CD4-positive, alpha-beta T cell treated with Interleukin-17A for 1 hour (primary cell): Measurements from ENCODE around the gene VIT.
"Not testable (repeated sequence)": the region's sequence is repeated elsewhere in the genome, so short reads cannot be mapped to it uniquely, and the experiment has no call there.

ENCODE experiments used
- DNase-seq: peaks from one replicate; pipeline ENCODE4 v3.0.0-alpha.2; 2020

Gene VIT

GRCh38 chr2:36808386-36809068 lies 112.0 kb downstream of the VIT start:
- no peak for DNase-seq

GRCh38 chr2:36809069-36809445 lies 112.5 kb downstream of the VIT start:
- no peak for DNase-seq

GRCh38 chr2:36811071-36811470 lies 114.6 kb downstream of the VIT start:
- no peak for DNase-seq

GRCh38 chr2:36812196-36812595 lies 115.7 kb downstream of the VIT start:
- no peak for DNase-seq

GRCh38 chr2:36818542-36818941 lies 122.0 kb downstream of the VIT start:
- no peak for DNase-seq

GRCh38 chr2:36819095-36819711 lies 122.7 kb downstream of the VIT start:
- DNase-seq, result no peak

- DNase-seq, result no peak
Observed at GRCh38 chr2:36820942-36821605, 124.6 kb downstream of the VIT start.

- no peak for DNase-seq
Observed at GRCh38 chr2:36823862-36824261, 127.4 kb downstream of the VIT start.

GRCh38 chr2:36824273-36824672 lies 127.8 kb downstream of the VIT start:
- no peak for DNase-seq

- DNase-seq, result not testable (repeated sequence)
Observed at GRCh38 chr2:36824683-36825082, 128.2 kb downstream of the VIT start.

GRCh38 chr2:36831185-36831584 lies 134.7 kb downstream of the VIT start:
- no peak for DNase-seq

GRCh38 chr2:36834203-36834602 lies 137.7 kb downstream of the VIT start:
- no peak for DNase-seq

GRCh38 chr2:36834731-36835524 lies 138.4 kb downstream of the VIT start:
- DNase-seq, result peak; percentile 25

GRCh38 chr2:36839976-36840617 lies 143.6 kb downstream of the VIT start:
- DNase-seq, result no peak

- DNase-seq, result no peak
Observed at GRCh38 chr2:36843838-36844237, 147.3 kb downstream of the VIT start.

- no peak for DNase-seq
Observed at GRCh38 chr2:36849265-36849664, 152.8 kb downstream of the VIT start.

- no peak for DNase-seq
Observed at GRCh38 chr2:36854241-36854640, 157.7 kb downstream of the VIT start.

- no peak for DNase-seq
Observed at GRCh38 chr2:36855429-36855828, 158.9 kb downstream of the VIT start.

GRCh38 chr2:36857713-36858112 lies 161.2 kb downstream of the VIT start:
- DNase-seq, result no peak

- no peak for DNase-seq
Observed at GRCh38 chr2:36858551-36859365, 162.3 kb downstream of the VIT start.

GRCh38 chr2:36859366-36859792 lies 162.9 kb downstream of the VIT start:
- DNase-seq, result no peak

GRCh38 chr2:36861896-36862295 lies 165.4 kb downstream of the VIT start:
- no peak for DNase-seq
